Central memory CD4-positive, alpha-beta T cell (primary cell): ENCODE results near the gene LIMCH1.
"Not testable (repeated sequence)": the region's sequence is repeated elsewhere in the genome, so short reads cannot be mapped to it uniquely, and the experiment has no call there.

Source experiments
- DNase-seq: peaks from one replicate; pipeline ENCODE4 v3.0.0; 2022

Gene LIMCH1

DNA sequence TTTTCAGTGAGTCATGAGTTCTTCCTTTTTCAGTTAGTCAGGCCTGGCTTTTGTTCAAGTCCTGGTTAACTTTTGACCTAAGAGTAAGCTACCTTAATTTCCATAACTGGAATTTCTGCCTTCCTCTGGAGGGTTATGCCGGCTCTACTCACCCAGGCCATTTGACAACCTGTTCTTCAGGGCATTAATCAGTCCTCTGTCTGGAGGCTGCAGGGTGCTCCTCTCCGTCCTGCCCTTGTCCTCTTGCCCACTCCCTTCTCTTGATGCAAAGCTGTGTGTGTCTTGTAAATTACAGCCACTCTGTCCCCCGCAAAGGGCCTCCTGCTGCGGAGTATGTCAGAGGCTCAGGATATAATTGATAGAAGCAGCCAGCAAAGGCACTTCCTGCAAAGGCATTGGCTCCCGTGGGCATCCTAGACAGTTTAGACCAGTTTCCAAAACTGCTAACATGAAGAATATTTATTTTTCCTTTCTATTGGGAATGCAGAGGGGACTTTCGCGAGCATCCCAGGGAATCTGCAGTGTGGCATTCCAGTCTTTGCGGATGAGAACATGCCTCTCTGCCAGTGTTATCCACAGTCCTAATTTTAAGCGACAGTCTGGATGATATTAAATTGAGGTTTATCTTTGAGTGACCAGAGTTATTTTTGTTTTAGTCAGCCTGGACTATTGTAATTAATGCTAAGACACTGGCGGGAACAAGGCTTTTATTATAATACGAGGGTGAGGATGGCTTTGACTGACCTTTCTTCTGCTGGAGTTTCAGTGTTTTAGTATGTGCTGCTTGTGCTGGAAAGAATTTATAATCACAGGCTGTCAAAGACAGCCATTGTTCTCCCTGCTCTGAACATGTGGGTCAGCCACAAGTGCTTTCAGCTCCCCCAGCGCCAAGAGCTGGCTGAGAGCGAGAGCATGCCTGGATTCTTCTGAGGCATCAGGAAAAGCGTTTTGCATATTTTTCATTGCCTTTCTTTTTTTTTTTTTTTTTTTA, 74.2 kb downstream of the LIMCH1 start:
- DNase-seq, result no peak

DNA sequence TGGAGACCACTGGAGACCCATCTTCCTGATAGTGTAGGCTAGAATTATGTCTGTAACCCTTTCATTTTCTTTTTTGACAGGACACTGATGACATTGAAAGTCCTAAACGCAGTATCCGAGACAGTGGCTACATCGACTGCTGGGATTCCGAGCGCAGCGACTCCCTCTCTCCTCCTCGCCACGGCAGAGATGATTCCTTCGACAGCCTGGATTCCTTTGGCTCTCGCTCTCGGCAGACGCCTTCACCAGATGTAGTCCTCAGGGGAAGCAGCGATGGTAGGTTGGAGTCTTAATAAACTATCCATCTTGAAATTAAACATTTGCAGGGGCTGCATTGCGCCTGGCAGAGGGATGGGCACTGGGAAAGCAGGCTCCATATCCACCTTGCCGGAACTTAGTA, 75.4 kb downstream of the LIMCH1 start:
- no peak for DNase-seq

DNA sequence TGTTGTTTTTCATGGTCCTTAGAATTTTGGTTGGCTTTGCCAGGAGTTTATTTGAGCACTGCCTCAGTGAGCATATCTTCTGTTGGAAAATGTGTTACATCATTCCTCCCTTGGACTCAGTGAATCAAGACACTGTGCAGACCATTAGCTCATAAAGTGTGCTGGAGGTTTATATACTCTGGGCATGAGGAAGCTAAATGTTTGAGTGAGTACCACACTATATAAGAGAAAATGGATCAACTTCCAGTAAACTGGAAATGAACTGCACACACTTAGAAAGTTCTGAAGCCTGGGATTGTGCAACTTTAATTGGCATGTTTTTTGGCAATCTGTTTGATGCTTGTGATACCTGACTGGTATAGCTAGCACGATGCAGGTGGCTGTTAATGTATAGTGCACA, 75.9 kb downstream of the LIMCH1 start:
- DNase-seq, result no peak

DNA sequence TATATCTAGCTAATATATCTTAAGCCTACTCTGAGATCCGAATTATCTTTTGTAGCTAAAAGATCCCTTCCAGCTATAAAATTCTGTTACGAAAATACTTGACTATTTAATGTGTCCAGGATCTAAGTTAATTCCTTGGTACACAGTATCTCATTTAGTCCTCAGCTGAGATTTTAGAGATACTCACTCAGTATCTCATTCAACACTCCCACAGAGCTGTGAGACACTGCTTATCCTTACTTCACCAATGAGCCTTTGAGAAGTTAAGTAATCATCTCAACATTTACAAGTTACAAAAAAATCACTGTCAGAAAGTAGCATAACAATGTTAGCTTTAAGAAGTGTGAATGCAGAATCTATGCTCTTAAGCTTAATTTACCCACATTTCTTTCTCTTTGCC, 76.6 kb downstream of the LIMCH1 start:
- no peak for DNase-seq

DNA sequence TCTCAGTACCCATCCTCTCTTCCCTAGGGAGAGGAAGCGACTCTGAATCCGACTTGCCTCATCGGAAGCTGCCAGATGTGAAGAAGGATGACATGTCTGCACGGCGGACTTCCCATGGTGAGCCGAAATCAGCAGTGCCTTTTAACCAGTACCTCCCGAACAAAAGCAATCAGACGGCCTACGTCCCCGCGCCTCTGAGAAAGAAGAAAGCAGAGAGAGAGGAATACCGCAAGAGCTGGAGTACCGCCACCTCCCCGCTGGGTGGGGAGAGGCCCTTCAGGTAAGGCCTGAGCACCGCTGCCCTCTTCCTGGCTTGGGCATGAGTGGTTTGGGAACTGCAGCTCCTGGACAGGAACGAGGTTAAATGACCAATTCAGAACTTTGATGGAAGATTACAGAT, 81.2 kb downstream of the LIMCH1 start:
- DNase-seq, result no peak

DNA sequence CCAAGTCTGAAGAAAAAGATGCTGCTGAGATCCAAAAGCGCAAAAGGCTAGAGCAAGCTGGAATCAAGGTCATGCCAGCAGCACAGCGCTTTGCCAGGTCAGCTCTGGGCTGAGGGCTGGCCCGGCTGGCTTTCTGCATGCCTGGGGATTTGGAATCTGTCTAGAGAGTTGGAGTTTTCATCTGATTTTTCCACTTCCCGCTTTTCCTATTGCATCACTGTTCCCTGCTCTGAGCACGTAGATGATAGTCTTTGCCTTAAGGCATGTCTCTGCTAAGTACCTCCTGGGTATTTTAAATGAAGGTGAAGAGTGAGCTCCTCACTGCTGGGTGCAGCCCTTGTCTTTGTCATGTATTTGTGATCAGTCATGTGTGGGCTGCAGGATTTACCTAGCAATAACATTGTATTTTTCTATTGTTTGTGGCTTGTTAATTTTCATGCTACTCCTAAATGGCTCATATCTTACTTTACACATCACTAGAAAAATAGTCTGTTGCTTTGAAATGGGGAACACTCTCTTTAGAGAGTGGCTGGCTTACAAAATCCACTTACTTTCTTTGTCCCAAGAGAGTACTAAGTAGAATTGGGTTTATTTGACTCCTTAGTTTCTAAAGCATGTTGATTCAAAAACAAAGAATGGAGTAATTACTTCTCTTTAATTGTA, 82.8 kb downstream of the LIMCH1 start:
- DNase-seq, result no peak

DNA sequence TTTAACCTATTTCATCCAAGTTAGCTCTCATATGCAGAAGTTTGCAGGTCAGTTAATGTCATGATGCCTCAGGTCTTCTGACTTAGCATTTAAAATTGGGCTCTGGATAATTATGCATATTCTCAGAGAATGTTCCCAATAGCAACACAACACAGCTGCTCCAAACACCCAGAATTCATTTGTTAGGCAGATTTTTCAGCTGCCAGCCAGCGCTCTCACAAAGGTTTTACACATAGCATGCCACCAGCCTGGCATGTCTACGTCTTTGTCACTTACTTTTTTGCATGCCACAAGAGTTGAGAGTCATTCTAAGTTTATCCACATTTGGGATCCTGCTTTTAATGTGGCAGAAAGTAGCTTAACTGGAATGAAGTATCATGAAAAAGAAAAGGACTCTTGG, 84.8 kb downstream of the LIMCH1 start:
- DNase-seq, result no peak

DNA sequence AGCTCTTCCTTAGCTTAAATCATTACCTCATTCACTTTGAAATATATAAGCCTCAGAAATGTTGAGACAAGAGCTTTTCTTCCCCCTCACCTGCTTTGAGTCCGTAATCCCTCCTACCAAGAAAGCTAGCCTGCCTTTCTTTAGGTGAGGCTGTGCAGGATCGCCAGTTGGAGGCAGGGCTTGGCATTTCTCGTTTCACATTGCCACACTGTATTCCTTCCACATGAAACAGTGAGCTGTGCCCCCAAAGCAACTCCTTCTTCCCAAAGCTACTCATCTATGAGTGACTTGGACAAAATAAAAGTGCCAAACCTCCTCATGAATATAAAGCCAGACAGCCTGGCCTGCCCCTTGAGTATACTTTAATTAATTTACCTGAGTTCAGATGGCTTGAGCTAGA, 86.8 kb downstream of the LIMCH1 start:
- DNase-seq, result no peak

DNA sequence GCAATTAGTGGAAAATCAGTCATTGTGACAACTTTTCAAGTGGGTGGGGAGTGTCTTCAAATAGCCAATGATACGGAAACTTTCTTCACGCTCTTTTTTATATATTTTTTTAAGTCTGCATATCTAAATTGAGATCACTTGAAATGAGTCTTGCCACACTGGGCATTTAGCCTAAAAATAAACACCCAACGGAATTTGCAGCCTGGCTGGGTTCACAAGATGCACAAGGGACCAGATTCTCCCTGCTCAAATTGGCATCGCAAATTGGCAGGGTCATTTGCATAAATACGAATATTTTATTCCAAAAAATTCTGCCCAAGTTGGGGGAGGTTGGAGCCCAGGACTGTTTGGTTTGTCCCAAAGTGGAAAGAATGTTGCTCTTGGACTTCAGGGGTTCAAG, 87.6 kb downstream of the LIMCH1 start:
- no peak for DNase-seq

DNA sequence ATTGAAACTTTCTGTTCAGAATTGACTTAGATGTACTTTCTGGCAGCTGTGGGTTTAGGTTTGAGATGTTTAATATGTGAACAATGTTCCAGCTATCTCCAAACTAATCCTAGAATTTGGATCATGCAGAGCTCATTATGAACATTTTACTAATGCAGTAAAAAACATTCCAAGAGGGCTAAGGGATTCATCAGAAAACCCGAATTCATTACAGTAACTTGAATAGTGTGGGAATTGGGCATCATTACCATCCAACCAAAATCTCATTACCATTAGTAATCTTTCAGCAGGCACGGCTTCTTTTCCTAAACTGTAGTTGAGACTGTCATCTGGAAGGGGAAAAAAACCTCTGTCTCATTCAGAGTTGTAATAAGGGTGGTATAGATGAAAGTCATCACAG, 91.0 kb downstream of the LIMCH1 start:
- no peak for DNase-seq

DNA sequence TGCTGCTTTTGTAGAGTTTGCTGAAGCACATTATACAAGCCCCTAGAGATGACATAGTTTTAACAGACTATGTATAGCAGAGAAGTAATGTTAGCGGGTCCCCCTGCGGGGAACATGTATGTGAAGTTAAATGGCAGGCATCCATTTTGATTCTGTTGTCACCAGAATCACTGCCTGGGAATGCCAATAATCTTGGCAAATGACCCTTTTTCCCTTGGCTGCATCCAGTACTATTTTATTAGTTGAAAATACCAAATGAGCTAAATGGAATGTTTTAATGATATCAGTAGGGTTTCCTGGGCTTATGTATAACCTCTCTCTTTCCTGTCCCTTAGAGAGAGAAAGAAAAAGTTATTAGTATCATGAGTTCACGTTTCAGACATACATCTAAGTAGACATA, 93.6 kb downstream of the LIMCH1 start:
- no peak for DNase-seq

DNA sequence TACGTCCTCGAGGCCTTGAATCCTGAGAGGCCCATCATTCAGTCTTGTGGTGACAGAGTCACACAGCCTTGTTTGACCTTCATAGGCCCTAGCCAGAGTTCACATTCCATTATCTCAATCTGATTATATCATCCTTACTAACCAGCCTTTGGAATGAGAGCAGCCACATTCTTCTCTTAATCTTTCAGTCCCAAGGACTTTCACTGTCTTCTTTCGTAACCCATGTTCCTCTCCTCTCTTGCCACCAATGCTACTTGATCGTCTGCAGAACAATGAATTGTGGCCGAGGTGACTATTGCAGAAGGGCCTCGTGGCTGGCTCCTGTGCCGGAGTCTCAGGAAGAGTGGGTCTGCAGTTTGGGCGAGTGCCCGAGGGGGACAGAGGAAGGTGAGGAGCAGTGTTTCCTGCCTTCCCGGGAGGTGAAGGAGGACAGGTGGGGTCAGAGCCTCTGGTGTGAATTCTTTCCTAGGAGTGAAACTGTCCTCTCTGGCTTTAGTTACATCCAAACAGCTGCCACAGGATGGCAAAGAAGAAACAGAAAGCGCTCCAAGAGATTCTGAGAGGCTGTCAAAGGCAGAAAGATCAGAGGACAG, 94.6 kb downstream of the LIMCH1 start:
- no peak for DNase-seq

DNA sequence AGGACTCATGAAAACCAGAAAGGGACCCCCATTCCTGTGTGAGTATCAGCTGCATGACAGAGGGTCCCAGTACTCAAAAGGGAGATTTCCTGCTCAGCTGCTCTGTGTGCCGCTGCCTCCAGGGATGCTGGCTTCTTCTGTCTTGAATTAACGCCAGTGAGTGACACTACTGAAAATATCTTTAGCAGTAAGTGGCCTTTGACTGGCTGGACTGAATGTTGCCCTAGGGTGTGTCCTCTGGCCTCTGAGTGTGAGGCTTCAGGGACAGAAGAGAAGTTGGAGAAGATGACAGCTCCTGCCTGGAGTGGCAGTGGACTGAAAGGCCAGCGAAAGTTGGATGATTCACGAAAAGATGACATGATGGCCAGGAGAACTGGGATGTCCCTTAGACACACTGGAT, 95.4 kb downstream of the LIMCH1 start:
- DNase-seq, result no peak

DNA sequence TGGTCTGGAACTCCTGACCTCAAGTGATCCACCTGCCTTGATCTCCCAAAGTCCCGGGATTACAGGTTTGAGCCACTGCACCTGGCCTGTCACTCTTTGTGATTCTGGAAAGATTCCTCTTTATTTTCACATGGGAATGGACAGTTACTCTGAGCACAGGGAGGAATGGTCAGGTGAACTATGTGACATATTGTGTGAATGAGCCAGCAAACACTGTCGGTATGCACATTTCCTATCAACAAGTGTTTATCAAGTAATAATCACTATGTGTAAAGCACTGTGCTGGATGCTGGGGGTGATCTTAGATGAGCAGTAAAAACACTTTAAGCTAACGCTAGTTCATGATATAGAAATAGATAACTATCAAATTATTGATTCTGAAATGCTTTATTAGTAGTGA, 97.5 kb downstream of the LIMCH1 start:
- DNase-seq, result no peak

DNA sequence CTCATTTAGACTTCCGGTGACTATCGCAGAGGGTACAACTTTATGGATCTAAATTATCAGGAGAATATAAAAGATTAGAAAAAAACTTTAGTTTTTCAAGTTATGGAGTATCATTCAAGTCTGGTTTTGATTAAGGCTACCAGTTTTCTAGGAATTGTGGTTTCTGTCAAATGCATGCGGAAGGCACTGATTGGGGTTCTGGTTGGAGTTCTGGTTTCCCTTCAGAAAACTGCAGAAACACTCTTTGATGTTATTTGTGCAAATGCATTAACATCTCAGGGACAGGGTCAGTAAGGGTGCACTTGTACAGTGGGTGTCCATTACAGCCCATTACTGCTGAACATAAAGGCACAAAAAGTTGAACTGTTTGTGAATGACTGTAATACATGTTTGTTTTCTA, 100.2 kb downstream of the LIMCH1 start:
- no peak for DNase-seq

DNA sequence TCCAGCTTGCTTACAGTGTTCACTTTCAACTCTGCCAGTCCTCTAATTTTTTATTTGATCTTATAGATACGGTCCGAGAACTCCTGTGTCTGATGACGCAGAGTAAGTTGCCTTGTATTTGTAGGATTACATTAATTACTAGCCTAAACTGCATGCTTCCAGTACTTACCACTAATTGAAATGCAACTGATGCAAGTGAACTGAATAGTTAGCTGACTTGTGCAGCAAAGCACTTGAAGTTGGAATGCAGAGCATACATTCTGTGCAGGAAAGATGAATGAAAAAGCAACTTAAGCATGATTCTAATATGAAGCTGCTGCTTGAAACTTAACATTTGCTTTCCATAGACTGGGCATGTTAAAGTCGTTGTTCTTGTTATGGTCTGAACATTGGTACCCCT, 100.9 kb downstream of the LIMCH1 start:
- DNase-seq, result no peak

DNA sequence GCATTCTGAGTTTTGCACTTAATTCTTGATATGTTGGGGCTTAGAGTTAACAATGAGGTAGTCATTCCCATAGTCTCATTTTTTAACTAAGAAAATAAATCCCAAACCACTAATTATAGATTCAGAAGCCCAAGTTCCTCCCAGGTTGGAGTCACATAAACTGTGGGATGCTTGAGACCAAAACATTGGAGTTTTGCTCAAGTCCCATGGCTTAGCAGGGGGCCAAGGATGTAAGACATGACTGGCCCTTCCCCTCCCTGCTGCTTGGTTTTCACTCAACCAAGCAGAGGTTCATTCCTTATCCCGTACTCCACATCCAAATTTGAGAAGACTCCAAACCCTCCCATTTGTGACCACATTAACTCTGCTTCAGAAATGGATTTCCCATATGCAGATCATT, 101.3 kb downstream of the LIMCH1 start:
- DNase-seq, result no peak

DNA sequence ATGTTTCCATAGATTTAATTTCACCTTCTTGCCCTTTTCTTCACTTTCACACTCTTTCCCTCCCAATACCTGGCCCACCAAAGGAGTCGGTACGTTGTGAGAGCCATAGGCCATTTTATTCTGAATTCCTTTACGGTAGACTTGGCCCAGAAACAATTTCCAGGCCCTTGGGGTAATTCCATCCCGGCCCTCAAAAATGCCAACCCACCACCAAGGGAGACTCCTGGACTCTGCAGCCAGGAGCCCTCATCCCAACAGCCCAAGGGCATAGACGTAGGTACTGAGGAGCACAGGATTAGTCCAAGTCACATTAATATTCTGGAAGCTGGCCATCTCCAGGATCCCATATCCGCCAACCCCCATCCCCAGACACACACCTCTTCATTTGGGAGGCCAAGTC, 102.9 kb downstream of the LIMCH1 start:
- no peak for DNase-seq

DNA sequence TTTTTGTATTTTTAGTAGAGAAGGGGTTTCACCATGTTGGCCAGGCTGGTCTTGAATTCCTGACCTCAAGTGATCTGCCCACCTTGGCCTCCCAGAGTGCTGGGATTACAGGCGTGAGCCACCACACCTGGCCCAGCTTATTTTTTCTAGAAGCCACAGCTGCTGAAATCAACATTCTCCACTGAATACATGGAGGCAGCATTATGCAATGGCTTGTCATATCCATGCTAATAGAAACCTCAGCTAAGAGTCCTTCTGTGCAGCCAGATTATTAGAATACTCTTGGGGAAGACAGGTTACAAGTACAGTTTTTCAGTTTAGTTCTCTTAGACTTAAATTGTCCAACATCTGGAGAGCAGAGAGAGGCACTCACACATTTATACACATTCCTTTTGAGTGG, 104.8 kb downstream of the LIMCH1 start:
- DNase-seq, result not testable (repeated sequence)

DNA sequence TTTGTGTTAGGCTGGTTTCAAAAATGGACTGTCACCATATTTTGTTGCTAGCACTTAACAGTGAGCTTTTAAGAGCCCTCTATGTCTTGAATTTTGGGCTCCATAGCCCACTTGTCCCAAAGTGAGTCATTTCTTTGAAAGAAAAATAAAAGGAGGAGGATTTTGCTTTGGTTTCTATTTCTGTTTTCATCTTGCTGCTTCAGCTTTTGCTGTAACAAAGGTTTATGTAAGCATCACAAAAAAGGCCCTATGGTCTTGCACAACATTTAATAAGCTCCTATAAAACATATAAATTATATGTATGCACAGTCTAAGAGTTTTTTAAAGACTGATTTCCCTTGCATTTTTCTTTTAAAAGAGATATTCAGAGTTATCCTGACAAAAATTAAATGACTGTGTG, 105.4 kb downstream of the LIMCH1 start:
- no peak for DNase-seq

DNA sequence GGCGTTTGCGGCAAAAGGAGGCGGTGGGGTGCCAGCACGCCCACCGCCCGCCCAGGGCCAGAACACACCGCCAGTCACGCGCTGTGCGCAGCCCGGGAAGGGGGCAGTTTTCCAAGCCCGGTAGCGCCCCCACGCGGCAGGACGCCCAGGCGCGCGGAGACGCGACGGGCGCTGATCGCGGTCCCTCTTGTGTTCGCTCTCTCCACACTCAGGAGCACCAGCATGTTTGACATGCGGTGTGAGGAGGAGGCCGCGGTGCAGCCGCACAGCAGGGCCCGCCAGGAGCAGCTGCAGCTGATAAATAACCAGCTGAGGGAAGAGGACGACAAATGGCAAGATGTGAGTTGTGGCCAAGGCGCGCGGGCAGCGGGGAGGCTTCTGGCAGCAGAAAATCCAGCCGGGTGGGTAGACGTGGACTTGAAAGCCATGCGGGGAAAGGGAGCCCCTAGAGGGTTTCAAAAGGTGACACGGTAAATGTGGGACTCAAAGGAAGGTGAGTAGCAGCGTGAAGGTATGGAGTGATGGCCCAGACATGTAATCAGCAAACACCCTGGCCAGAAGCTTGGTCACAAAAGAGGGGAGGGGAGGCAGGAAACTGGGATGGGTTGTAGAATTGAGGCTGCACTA, 106.4 kb downstream of the LIMCH1 start:
- DNase-seq, result no peak

DNA sequence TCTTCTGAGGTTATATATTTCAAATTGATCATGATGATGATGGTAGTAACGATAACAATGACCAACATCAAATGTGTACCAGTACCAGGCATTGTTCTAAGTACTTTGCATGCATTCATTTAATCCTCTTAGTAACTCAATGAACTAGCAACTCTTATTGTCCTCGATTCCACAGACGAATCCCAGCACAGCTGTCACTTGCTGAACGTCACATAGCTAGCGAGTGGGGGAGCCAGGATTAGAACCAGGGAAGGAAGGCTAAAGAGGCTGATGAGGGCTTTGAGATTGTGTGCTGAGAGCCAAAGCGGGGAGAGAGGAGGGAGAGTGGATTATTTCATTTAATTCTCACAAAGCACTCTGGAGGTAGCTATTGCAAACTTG, 106.9 kb downstream of the LIMCH1 start:
- DNase-seq, result no peak

DNA sequence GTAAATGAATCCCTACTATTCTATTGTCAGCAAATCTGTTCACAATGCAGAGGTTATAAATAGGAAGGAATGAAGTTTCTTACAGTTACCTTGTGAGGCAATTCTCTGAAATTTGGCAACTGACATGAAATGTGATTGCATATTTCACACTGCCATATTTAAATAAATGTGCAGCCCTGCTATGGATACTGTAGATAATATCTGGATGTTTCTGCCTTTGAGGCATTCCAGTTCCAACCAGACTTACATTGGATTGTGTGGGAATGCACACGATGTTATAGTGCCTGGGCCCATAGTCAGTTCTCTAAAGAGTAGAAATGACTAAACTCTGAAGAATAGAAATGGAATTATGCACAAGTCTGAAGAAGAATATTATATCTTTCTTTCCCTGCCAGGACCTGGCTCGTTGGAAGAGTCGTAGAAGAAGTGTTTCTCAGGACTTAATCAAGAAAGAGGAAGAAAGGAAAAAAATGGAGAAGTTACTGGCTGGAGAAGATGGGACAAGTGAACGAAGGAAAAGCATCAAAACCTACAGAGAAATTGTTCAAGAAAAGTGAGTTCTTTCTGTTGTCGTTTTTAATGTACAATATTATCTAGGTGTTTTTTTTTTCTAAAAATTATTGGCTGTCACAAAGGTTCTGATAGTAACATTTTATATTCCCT, 107.9 kb downstream of the LIMCH1 start:
- DNase-seq, result no peak
